ENCODE data around the gene SGCE. TPM values are rescaled to one million over a fixed set of nuclear protein-coding genes. Genes with fewer than 3 reads are reported as not detected.

SGCE gene
- total and polyA plus RNA-seq, 4 donors: 9.3 to 70.6 (median 44.2) TPM

GRCh38 chr7:94660006-94660405 is 4.1 kb upstream of the SGCE start:
- no peak for DNase-seq (ENCODE audit: low spot score)
- Histone ChIP-seq H3K36me3 (ENCODE audit: control insufficient read depth in 4 of 4, insufficient read depth in 3 of 4, low read depth in 1 of 4, low read length in 3 of 4) (no peaks in the 10 kb centered on the region), H3K27ac (ENCODE audit: low read depth in 1 of 2, low read length in 2 of 2) (no peak overlapping the region), H3K4me1 (ENCODE audit: control insufficient read depth in 4 of 4, insufficient read depth in 4 of 4, low read length in 3 of 4) (peaks cover 5 to 22% (median 16%) of the 10 kb centered on the region in 4 donors), H3K4me3 (ENCODE audit: low read depth in 1 of 3, low read length in 3 of 3) (no peak overlapping the region), H3K27me3 (ENCODE audit: control insufficient read depth in 4 of 4, insufficient read depth in 4 of 4, low read length in 3 of 4) (peaks cover 0 to 3% (median 1%) of the 10 kb centered on the region in 4 donors), H3K9ac (ENCODE audit: low read depth in 1 of 2, low read length in 2 of 2) (no peak overlapping the region), H3K9me3 (ENCODE audit: control insufficient read depth in 4 of 4, low read length in 3 of 4) (peaks cover 0 to 3% (median 0%) of the 10 kb centered on the region in 4 donors)
- TF ChIP-seq MAX (IDR thresholded peaks at IDR 0.05) (no peak), CTCF (IDR thresholded peaks at IDR 0.05; ENCODE audit: low read depth, low read length, missing input control) (no peak), FOXA2 (IDR thresholded peaks at IDR 0.05) (no peak), ATF3 (IDR thresholded peaks at IDR 0.05) (no peak), HNF4G (IDR thresholded peaks at IDR 0.05) (no peak), NR2F2 (IDR thresholded peaks at IDR 0.05) (no peak)

DNA sequence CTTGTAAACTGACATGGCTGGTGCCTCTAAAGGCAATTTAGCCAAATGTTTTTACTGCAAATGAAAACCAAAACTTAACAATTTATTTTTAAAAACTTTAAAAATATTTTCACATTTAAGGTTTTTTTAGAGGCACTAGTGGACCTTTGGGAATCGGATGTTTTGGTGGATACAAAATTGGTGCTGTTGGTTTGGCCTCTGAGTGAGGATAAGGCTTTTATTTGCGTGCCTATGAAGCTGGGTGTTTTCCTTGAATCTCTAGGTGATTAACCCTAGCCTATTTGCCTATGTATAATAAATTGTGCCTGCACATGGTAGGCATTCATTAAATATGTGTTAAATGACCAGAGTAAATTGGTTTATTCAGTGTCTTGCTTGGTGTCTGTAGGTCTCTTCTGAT is 2.9 kb upstream of the SGCE start:
- peaks cover 5 to 29% (median 17%) of the 10 kb centered on the region in 4 donors for H3K4me1 ChIP-seq (ENCODE audit: control insufficient read depth in 4 of 4, insufficient read depth in 4 of 4, low read length in 3 of 4)
- no peaks in the 10 kb centered on the region for H3K36me3 ChIP-seq (ENCODE audit: control insufficient read depth in 4 of 4, insufficient read depth in 3 of 4, low read depth in 1 of 4, low read length in 3 of 4)
- WGBS: 62% methylated on average over 2 of the region's 2 CpGs
- peaks cover 0 to 3% (median 0%) of the 10 kb centered on the region in 4 donors for H3K9me3 ChIP-seq (ENCODE audit: control insufficient read depth in 4 of 4, low read length in 3 of 4)
- H3K27me3 ChIP-seq (ENCODE audit: control insufficient read depth in 4 of 4, insufficient read depth in 4 of 4, low read length in 3 of 4): peaks cover 0 to 10% (median 2%) of the 10 kb centered on the region in 4 donors
- TF ChIP-seq EGR1 (IDR thresholded peaks at IDR 0.05; ENCODE audit: low read depth in 2 of 2) (no peak), ATF3 (IDR thresholded peaks at IDR 0.05) (no peak), HNF4A (conservative IDR thresholded peaks at IDR 0.05) (no peak), FOXA1 (IDR thresholded peaks at IDR 0.05) (no peak), GABPA (IDR thresholded peaks at IDR 0.05 in 1 of 2, conservative IDR thresholded peaks at IDR 0.05 in 1 of 2) (no peak), RXRA (IDR thresholded peaks at IDR 0.05) (no peak), MAX (IDR thresholded peaks at IDR 0.05) (no peak), YY1 (IDR thresholded peaks at IDR 0.05) (no peak), TAF1 (conservative IDR thresholded peaks at IDR 0.05) (no peak), NR2F2 (IDR thresholded peaks at IDR 0.05) (no peak), FOXA2 (IDR thresholded peaks at IDR 0.05) (no peak), HNF4G (IDR thresholded peaks at IDR 0.05) (no peak), SP1 (IDR thresholded peaks at IDR 0.05) (no peak)
- TF ChIP-seq, protein P1, sequence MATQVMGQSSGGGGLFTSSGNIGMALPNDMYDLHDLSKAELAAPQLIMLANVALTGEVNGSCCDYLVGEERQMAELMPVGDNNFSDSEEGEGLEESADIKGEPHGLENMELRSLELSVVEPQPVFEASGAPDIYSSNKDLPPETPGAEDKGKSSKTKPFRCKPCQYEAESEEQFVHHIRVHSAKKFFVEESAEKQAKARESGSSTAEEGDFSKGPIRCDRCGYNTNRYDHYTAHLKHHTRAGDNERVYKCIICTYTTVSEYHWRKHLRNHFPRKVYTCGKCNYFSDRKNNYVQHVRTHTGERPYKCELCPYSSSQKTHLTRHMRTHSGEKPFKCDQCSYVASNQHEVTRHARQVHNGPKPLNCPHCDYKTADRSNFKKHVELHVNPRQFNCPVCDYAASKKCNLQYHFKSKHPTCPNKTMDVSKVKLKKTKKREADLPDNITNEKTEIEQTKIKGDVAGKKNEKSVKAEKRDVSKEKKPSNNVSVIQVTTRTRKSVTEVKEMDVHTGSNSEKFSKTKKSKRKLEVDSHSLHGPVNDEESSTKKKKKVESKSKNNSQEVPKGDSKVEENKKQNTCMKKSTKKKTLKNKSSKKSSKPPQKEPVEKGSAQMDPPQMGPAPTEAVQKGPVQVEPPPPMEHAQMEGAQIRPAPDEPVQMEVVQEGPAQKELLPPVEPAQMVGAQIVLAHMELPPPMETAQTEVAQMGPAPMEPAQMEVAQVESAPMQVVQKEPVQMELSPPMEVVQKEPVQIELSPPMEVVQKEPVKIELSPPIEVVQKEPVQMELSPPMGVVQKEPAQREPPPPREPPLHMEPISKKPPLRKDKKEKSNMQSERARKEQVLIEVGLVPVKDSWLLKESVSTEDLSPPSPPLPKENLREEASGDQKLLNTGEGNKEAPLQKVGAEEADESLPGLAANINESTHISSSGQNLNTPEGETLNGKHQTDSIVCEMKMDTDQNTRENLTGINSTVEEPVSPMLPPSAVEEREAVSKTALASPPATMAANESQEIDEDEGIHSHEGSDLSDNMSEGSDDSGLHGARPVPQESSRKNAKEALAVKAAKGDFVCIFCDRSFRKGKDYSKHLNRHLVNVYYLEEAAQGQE (IDR thresholded peaks at IDR 0.05): no peak
- DNase-seq (ENCODE audit: low spot score): no peak
- no peak overlapping the region for H3K9ac ChIP-seq (ENCODE audit: low read depth in 1 of 2, low read length in 2 of 2)
- H3K4me3 ChIP-seq (ENCODE audit: low read depth in 1 of 3, low read length in 3 of 3): no peak overlapping the region
- no peak overlapping the region for H3K27ac ChIP-seq (ENCODE audit: low read depth in 1 of 2, low read length in 2 of 2)
